NCI-H510A treated with DMSO at 0.1 percent for 48 hours (cell line): ENCODE data around the gene THSD4.
"Not testable (repeated sequence)": the region's sequence is repeated elsewhere in the genome, so short reads cannot be mapped to it uniquely, and the experiment has no call there.

ENCODE experiments used
- DNase-seq: peaks from one replicate; lab custom pipeline; 2025; lab: John Stamatoyannopoulos, UW

The THSD4 gene

DNA sequence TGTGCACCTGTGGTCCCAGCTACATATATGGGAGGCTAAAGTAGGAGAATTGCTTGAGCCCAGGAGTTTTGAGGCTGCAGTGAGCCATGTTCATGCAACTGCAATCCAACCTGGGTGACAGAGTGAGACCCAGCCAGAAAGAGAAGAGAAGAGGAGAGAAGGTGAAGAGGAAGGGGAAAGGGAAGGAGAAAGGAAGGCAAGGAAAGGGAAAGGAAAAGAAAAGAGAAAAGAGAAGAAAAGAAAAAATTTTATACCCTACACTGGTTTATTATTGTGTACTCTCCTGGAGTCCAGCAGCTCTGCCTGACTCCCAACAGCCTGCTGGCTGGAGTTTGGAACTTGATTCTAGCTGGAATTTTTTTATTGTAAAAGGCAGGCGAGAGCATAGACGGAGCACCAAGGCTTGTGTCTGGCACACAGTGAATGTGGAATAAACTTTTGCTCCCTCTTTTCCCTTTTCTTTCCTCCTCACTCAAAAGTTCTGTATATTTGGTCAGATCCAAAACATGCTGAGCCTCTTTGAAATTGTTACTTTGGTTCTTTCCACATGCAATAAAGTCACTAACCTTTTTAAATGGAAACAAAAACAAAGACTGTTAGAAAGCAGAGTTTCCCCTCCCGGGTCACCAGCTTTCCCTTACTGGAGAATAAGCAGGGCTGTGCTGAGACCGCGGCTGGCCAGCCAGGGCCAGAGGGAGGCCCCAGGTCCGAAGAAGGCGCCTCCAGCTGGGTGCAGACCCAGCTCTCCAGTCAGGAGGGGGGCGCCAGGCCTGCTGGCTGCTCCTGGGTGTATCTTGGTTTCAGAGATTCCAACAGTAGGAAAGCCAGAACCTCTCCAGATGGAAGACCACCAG lies 9.9 kb downstream of the THSD4 start:
- DNase-seq, result no peak

DNA sequence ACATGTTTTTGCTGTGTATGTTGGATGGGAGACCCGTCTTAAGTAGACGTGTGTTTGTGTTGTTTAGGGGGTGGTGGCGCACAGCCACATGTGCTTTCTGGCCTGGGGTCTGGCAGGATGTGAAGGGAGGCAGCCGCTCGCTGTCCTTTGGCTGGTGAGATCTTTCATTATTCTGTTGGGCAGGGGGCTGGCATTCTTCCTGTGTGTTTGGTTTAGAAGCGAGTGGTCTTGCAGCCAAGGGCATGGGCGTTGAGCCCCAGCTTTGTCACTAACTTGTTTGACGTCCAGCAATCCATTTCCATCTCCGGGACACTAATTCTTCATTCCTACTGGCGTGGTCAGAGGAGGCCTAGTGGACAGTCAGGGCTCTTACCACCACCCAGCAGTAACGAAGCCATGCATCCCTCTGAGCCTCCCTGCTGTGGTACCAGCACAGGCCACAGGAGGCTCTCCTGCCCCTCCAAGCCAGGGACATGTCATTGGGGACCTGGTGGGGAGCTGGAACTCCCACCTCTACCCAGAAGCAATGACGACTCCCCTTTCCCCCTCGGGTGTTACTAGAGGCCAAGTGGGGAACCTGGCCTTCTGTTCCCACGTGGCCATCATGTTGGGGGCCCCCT lies 10.7 kb downstream of the THSD4 start:
- DNase-seq, result no peak

DNA sequence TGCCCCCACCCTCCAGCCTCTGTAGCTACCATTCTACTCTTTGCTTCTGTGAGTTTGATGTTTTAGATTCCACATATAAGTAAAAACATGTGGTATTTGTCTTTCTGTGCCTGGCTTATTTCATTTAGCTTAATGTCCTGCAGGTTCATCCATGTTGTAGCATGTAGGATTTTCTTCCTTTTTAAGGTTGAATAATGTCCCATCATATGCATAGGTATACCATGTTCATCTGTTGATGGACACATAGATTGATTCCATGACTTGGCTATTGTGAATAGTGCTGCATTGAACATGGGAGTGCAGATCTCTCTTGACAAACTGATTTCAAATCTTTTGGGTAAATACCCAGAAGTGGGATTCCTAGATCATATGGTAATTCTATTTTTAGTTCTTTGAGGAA lies 11.8 kb downstream of the THSD4 start:
- no peak for DNase-seq

DNA sequence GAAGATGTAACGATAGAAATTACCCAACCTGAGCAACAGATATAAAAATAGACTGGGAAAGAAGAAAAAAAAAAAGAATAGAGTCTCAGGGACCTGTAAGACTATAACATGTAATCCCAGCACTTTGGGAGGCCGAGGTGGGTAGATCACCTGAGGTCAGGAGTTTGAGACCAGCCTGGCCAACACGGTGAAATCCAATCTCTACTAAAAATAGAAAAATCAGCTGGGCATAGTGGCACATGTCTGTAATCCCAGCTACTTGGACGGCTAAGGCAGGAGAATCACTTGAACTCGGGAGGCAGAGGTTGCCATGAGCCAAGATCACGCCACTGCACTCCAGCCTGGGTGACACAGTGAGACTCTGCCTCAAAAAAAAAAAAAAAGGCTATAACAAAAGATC lies 12.9 kb downstream of the THSD4 start:
- DNase-seq, result not testable (repeated sequence)

DNA sequence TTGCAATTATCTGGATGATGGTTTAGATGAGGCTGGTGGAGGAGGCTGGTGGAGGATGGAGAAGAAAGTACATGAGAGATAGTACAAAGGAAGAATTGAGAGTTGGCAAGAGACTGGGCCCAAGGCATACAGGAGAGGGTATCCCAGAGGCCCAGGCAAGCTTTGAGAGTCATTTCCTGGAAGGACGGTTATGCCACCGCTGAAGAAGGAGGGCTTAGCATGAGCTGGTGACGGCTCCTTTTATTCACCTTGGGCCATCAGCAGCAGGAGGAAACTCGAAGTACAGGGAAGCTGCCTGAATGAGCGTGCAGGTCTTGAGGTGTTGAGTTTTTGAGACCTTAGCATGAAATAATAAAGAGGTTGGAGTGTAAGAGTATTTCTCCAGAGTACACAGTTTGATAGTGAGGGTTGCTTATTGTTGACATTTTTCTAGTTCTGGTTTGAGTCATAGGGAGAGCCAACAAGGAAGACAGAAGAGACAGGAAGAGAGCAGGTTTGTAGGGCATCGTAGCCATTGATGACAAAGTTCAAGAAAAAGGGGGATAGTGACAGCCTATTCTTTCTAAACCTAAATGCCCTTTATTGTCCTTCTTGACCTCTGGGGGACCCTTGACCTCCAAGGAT lies 13.8 kb downstream of the THSD4 start:
- DNase-seq, result no peak

DNA sequence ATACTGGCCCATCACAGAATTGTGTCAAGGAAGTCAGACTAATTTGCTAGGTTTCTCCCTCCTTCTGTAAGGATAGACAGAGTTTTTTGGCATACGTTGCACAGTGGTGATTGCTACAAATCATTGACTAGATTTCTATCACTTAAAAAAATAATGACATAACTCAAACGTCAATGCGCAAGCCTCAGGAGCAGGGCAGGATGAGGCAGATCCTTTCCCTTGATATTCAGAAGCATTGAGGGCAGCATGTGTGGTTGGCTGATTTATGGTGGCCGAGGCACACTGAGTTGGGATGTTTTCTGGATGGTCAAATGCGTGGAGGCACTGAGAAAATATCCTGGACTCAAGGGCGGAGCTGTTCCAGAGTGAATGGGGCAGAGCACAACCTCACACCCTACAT lies 14.4 kb downstream of the THSD4 start:
- DNase-seq, result no peak

- no peak for DNase-seq
Observed at GRCh38 chr15:71131601-71132362, 16.5 kb downstream of the THSD4 start.

DNA sequence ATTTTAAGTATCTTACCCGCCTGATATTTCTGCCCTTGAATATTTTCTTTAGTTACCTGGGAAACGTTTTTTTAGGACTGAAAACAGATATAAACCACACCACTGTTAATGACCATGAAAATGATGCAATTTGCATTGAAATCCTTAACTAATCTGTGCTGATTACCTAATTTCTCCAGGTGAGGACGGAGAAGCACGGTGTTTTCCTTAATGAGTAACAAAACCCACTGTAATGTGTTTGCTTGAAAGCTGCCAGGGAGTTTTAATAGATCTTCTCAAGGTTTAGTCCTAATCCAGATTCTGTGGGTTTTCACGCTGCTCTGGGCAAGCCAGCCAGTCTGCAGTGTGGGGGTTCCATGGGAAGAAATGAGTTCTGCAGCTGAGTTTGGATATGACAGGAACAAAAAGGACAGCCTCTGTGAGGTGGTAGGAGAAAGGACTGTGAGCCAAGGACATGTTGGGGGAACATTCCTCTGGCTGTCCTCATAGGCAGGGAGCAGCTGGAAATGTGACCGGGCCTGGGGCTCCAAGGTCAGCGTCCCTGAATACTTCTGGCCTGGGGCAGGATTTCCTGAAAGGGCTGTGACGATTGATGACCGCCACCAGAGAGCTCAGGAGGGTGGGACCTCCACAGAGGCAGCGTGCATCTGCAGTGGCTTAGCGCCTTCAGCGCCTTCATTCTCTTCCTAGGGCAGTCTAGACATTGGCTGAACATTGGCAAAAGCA lies 18.6 kb downstream of the THSD4 start:
- no peak for DNase-seq

- no peak for DNase-seq
Observed at GRCh38 chr15:71136159-71136783, 21.0 kb downstream of the THSD4 start.

GRCh38 chr15:71136793-71137518 lies 21.7 kb downstream of the THSD4 start:
- no peak for DNase-seq

DNA sequence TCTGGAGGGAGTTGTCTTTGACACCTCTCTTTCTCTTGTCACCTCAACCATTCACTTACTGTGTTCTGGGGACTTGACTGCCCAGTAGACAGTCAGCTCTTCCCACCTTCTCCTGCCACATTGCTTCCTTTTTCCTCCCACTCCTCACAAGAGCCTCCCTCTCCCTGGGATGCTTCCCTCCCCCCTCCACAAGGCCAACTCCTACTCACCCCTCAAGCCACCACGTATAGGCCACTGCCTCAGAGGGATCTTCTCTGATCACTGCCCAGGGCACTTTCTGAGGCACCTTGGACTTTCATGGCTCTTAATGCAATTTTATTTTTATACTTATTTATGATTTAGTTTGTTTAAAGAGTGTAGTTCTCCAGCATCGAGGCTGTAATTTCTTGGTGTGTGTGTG lies 23.2 kb downstream of the THSD4 start:
- DNase-seq, result no peak

DNA sequence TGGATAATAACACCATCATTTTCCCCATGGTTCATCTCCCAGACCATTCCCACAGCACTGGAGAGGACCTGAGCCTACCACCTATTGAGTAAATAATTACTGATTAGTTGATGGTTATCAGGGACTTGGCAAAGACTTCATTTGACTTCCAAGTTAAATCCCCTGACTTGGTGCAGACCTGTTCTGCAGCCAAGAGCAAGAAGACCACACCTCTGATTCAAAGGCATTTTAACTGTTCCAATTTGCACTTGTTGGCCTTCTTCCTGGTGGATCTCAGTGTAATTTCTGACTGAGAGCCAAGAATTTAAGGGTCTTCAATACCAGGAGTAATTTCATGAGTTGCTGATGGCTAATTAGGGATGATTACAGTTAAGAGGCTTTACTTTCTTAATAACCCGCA lies 24.0 kb downstream of the THSD4 start:
- no peak for DNase-seq

DNA sequence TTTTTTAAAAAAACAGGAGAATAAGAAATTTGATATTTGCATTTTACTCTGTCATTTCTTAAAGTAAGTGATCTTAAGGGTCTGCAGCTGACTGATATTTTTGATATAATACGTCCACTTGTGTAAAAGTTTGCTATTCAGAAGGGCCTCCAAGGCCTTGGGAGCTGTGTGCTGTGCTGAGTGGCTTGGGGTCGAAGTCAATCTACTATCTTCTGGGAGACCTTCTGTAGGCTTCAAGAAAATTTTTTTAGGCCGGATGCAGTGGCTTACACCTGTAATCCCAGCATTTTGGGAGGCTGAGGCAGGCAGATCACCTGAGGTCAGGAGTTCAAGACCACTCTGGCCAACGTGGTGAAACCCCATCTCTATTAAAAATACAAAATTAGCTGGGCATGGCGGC lies 26.3 kb downstream of the THSD4 start:
- no peak for DNase-seq

DNA sequence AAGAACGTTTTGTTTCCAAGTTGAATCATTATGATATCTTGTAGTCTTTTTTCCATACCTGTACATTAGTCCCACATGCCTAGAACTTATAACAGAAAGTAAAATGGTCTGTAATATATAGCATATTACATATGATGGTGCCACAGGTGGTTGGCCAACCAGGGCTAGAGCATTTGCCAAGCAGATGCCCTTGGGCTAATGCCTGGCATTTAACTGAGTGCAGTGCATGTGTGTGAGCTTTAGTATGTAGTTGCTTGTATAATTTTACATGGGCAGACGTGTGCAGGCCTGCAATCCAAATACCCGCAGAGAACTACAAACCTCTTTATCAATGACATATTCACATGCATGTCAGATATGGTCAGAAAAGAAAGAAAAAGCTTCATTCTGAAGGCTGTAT lies 27.5 kb downstream of the THSD4 start:
- no peak for DNase-seq

GRCh38 chr15:71143373-71144310 lies 28.4 kb downstream of the THSD4 start:
- no peak for DNase-seq

- no peak for DNase-seq
Observed at GRCh38 chr15:71145648-71146047, 30.4 kb downstream of the THSD4 start.

- no peak for DNase-seq
Observed at GRCh38 chr15:71146580-71146982, 31.3 kb downstream of the THSD4 start.

- DNase-seq, result no peak
Observed at GRCh38 chr15:71148048-71148447, 32.8 kb downstream of the THSD4 start.
